CD14-positive monocyte (primary cell): ENCODE results near the gene LGALS3BP. TPM values are rescaled to one million over a fixed set of nuclear protein-coding genes. Genes with fewer than 3 reads are reported as not detected.
A peak's percentile ranks its signal among the peaks of the same experiment; 100 is the strongest.

Experiments used
- DNase-seq, 3 donors: peaks; one replicate each; pipeline ENCODE4 v3.0.0-alpha.2; 2011 to 2022
- H2AFZ ChIP-seq: 2 replicates; pipeline ENCODE4 v1.6.0; 2012; ENCODE audit warnings: mild to moderate bottlenecking, low read depth, low read length, inconsistent platforms; ENCODE audit not compliant: insufficient read depth, poor library complexity, severe bottlenecking
- H3K27ac ChIP-seq, 2 donors: 1 replicate in 1 of 2; 2 replicates in 1 of 2; pipeline ENCODE4 v1.5.1; 2012 to 2013; ENCODE audit warnings: low read length in 2 of 2, control low read depth in 1 of 2, inconsistent platforms in 1 of 2, low read depth in 1 of 2, mild to moderate bottlenecking in 1 of 2
- H3K27me3 ChIP-seq, 2 donors: one replicate each; pipeline versions ENCODE4 v1.6.0 to v1.6.1; 2011 to 2013; ENCODE audit warnings: low read length in 2 of 2; ENCODE audit not compliant: control insufficient read depth in 2 of 2, insufficient read depth in 2 of 2
- H3K36me3 ChIP-seq, 2 donors: replicated peaks in 1 of 2; 1 replicate in 1 of 2; 2 replicates in 1 of 2; pipeline versions ENCODE4 v1.5.1 to v1.6.1; 2012 to 2013; ENCODE audit warnings: low read length in 2 of 2, control low read depth in 1 of 2, inconsistent platforms in 1 of 2, mild to moderate bottlenecking in 1 of 2; ENCODE audit not compliant: insufficient read depth in 2 of 2, control insufficient read depth in 1 of 2
- H3K4me1 ChIP-seq, 2 donors: 1 replicate in 1 of 2; 2 replicates in 1 of 2; pipeline versions ENCODE4 v1.5.1 to v1.6.1; 2012 to 2013; ENCODE audit warnings: low read length in 2 of 2, control low read depth in 1 of 2, inconsistent platforms in 1 of 2, mild to moderate bottlenecking in 1 of 2, moderate library complexity in 1 of 2; ENCODE audit not compliant: insufficient read depth in 2 of 2, control insufficient read depth in 1 of 2
- H3K4me2 ChIP-seq: replicated peaks from 2 replicates; pipeline ENCODE3; 2012; ENCODE audit warnings: low read length, moderate library complexity, mild to moderate bottlenecking; ENCODE audit not compliant: poor library complexity, severe bottlenecking; ENCODE audit errors: extremely low read depth
- H3K4me3 ChIP-seq, 3 experiments: fragments of 200-600 bp in 1 of 3; sonication (generic) in 1 of 3; replicated peaks in 1 of 3; 1 replicate in 2 of 3; 2 replicates in 1 of 3; pipeline ENCODE4 v1.5.1; 2011 to 2013; ENCODE audit warnings: low read length in 3 of 3, mild to moderate bottlenecking in 3 of 3, control low read depth in 2 of 3, low read depth in 2 of 3, inconsistent platforms in 1 of 3, moderate library complexity in 1 of 3
- H3K79me2 ChIP-seq: 2 replicates; pipeline ENCODE4 v1.6.0; 2012; ENCODE audit warnings: mild to moderate bottlenecking, control low read depth, inconsistent platforms, low read length, moderate library complexity; ENCODE audit not compliant: insufficient read depth
- H3K9ac ChIP-seq: 2 replicates; pipeline ENCODE4 v1.6.0; 2017; ENCODE audit warnings: low read length, mild to moderate bottlenecking; ENCODE audit not compliant: insufficient read depth, poor library complexity, severe bottlenecking
- H3K9me3 ChIP-seq, 2 donors: replicated peaks in 1 of 2; 1 replicate in 1 of 2; 2 replicates in 1 of 2; pipeline versions ENCODE4 v1.5.1 to v1.6.1; 2012 to 2013; ENCODE audit warnings: low read length in 2 of 2, control low read depth in 1 of 2; ENCODE audit not compliant: control insufficient read depth in 1 of 2, insufficient read depth in 1 of 2
- H4K20me1 ChIP-seq: 2 replicates; pipeline ENCODE4 v1.6.0; 2012; ENCODE audit warnings: mild to moderate bottlenecking, low read length, control low read depth, moderate library complexity; ENCODE audit not compliant: insufficient read depth
- H3K27ac Mint-ChIP-seq, 7 donors: one replicate each; pipeline ENCODE4 v1.8.0; 2020; ENCODE audit warnings: mild to moderate bottlenecking in 7 of 7, mixed read lengths in 7 of 7, moderate library complexity in 6 of 7, inconsistent platforms in 2 of 7
- H3K27me3 Mint-ChIP-seq, 3 donors: one replicate each; pipeline ENCODE4 v1.8.0; 2021 to 2022; ENCODE audit warnings: low read depth in 3 of 3, mild to moderate bottlenecking in 3 of 3, mixed read lengths in 3 of 3, moderate library complexity in 3 of 3, inconsistent platforms in 1 of 3
- H3K36me3 Mint-ChIP-seq, 2 donors: one replicate each; pipeline ENCODE4 v1.8.0; 2020; ENCODE audit warnings: mixed read lengths in 2 of 2, inconsistent platforms in 1 of 2, mild to moderate bottlenecking in 1 of 2
- H3K4me1 Mint-ChIP-seq: one replicate; pipeline ENCODE4 v1.8.0; 2020; ENCODE audit warnings: mild to moderate bottlenecking, mixed read lengths
- H3K4me3 Mint-ChIP-seq, 2 donors: one replicate each; pipeline ENCODE4 v1.8.0; 2020; ENCODE audit warnings: mild to moderate bottlenecking in 2 of 2, mixed read lengths in 2 of 2, moderate library complexity in 1 of 2
- H3K9me3 Mint-ChIP-seq, 7 donors: one replicate each; pipeline ENCODE4 v1.8.0; 2020 to 2022; ENCODE audit warnings: mixed read lengths in 7 of 7, mild to moderate bottlenecking in 6 of 7, moderate library complexity in 6 of 7, inconsistent platforms in 2 of 7
- CTCF ChIP-seq: fragments of 200-600 bp; IDR thresholded peaks from one replicate; pipeline ENCODE4 v1.8.0; 2022; ENCODE audit warnings: antibody characterized with exemption, mild to moderate bottlenecking
- whole genome bisulfite sequencing: methylation state at CpG from one replicate; pipeline ENCODE4 v1.1.5; 2013; ENCODE audit warnings: missing lambda C conversion rate; ENCODE audit not compliant: insufficient coverage; 5-methylcytosine and 5-hydroxymethylcytosine counted together
- intact Hi-C, 2 donors: fragments of 100-400 bp; cut with micrococcal nuclease; formaldehyde crosslinking; loops; one replicate each; pipeline versions ENCODE4 v1.15.0 to v1.15.1; 2023
- polyA plus RNA-seq, 3 donors: library from polyadenylated mRNA; depleted of rRNA in 1 of 3; unstranded in 2 of 3; stranded (reverse) in 1 of 3; fragments of 300-500 nt in 2 of 3; fragments of >200 nt in 1 of 3; fragmentation: Illumina TruSeq in 2 of 3; gene quantifications; 1 replicate in 2 of 3; 2 replicates in 1 of 3; pipeline ENCODE4 v1.2.3, GENCODE V29; 2012 to 2021

LGALS3BP gene
- polyA plus RNA-seq, 3 donors: 11.4 to 12.0 (median 11.7) TPM

- H3K9ac ChIP-seq: no peak overlapping the region
- WGBS: 88% methylated on average over 17 of the region's 19 CpGs
- no peaks in the 10 kb centered on the region for H3K36me3 Mint-ChIP-seq
- H3K79me2 ChIP-seq: no peaks in the 10 kb centered on the region
- H3K27me3 ChIP-seq: no peaks in the 10 kb centered on the region
- no peak overlapping the region for H2AFZ ChIP-seq
- no peaks in the 10 kb centered on the region for H4K20me1 ChIP-seq
- H3K27ac Mint-ChIP-seq: peak overlapping the region in 2 of 7 donors; percentile 30 to 33
- H3K4me1 Mint-ChIP-seq: peaks cover 4% of the 10 kb centered on the region
- no peak overlapping the region for H3K27ac ChIP-seq
- H3K4me1 ChIP-seq: no peaks in the 10 kb centered on the region
- H3K9me3 Mint-ChIP-seq: peaks cover 0 to 2% (median 0%) of the 10 kb centered on the region in 7 donors
- no peak for TF ChIP-seq CTCF
- H3K27me3 Mint-ChIP-seq: peaks cover 1 to 5% (median 2%) of the 10 kb centered on the region in 3 donors
- no peak overlapping the region for H3K4me3 ChIP-seq
- H3K4me3 Mint-ChIP-seq: no peak overlapping the region
- no peak overlapping the region for H3K4me2 ChIP-seq
- intact Hi-C loops: no loop called here
- DNase-seq: no peak
- no peaks in the 10 kb centered on the region for H3K36me3 ChIP-seq
- no peaks in the 10 kb centered on the region for H3K9me3 ChIP-seq
Measured at GRCh38 chr17:78962345-78962983, 17.3 kb downstream of the LGALS3BP start.

- no peaks in the 10 kb centered on the region for H3K79me2 ChIP-seq
- Mint-ChIP-seq H3K4me3 (no peak overlapping the region), H3K4me1 (peaks cover 4% of the 10 kb centered on the region), H3K9me3 (peaks cover 0 to 2% (median 0%) of the 10 kb centered on the region in 7 donors), H3K27ac (no peak overlapping the region), H3K27me3 (peaks cover 1 to 5% (median 2%) of the 10 kb centered on the region in 3 donors), H3K36me3 (no peaks in the 10 kb centered on the region)
- TF ChIP-seq CTCF: no peak
- H3K9me3 ChIP-seq: no peaks in the 10 kb centered on the region
- intact Hi-C loops: no loop called here
- no peaks in the 10 kb centered on the region for H3K4me1 ChIP-seq
- no peaks in the 10 kb centered on the region for H4K20me1 ChIP-seq
- no peaks in the 10 kb centered on the region for H3K36me3 ChIP-seq
- no peaks in the 10 kb centered on the region for H3K27me3 ChIP-seq
- no peak overlapping the region for H3K4me2 ChIP-seq
- WGBS: 100% methylated on average over 1 of the region's 4 CpGs
- H2AFZ ChIP-seq: no peak overlapping the region
- no peak overlapping the region for H3K4me3 ChIP-seq
- DNase-seq: no peak
- no peak overlapping the region for H3K27ac ChIP-seq
- H3K9ac ChIP-seq: no peak overlapping the region
Measured at GRCh38 chr17:78961571-78961970, 18.2 kb downstream of the LGALS3BP start.
